ENCODE data around the gene GABRB1. TPM values are rescaled to one million over a fixed set of nuclear protein-coding genes. Genes with fewer than 3 reads are reported as not detected.

GABRB1 gene
- total and polyA plus RNA-seq, 2 donors (not counting 1 experiment from before 2014, with no cell fraction given), result 0.05 to 0.17 TPM

GRCh38 chr4:47120783-47121182 lies 89.4 kb downstream of the GABRB1 start:
- Histone ChIP-seq H3K4me2 (ENCODE audit: extremely low read depth, insufficient read depth, low read length) (no peak overlapping the region), H2AFZ (ENCODE audit: low read length) (no peak overlapping the region), H3K4me1 (ENCODE audit: control insufficient read depth, extremely low read depth, insufficient read depth, low read length) (no peaks in the 10 kb centered on the region), H4K20me1 (ENCODE audit: control insufficient read depth, extremely low read depth, insufficient read depth, low read length) (no peaks in the 10 kb centered on the region), H3K4me3 (replicated peaks in 1 of 4; ENCODE audit: control extremely low read depth in 1 of 4, insufficient read depth in 1 of 4, low read depth in 3 of 4, low read length in 4 of 4) (no peak overlapping the region), H3K79me2 (ENCODE audit: control insufficient read depth, insufficient read depth, low read length) (no peaks in the 10 kb centered on the region), H3K9me3 (ENCODE audit: control insufficient read depth, insufficient read depth, low read depth, low read length) (no peaks in the 10 kb centered on the region), H3K27ac (ENCODE audit: insufficient read depth, low read length) (no peak overlapping the region), H3K27me3 (ENCODE audit: control insufficient read depth, insufficient read depth, low read length) (no peaks in the 10 kb centered on the region), H3K36me3 (ENCODE audit: control insufficient read depth, insufficient read depth, low read length) (no peaks in the 10 kb centered on the region), H3K9ac (ENCODE audit: insufficient read depth, low read length) (no peak overlapping the region)
- DNase-seq (ENCODE audit: low read depth in 2 of 2), result no peak
- no peak for TF ChIP-seq CTCF (conservative IDR thresholded peaks at IDR 0.05 in 1 of 2, IDR thresholded peaks at IDR 0.05 in 1 of 2; ENCODE audit: low read depth in 1 of 2, low read length in 2 of 2)
- TF ChIP-seq EZH2 (IDR thresholded peaks at IDR 0.05; ENCODE audit: low read length, missing control alignments), result no peak

DNA sequence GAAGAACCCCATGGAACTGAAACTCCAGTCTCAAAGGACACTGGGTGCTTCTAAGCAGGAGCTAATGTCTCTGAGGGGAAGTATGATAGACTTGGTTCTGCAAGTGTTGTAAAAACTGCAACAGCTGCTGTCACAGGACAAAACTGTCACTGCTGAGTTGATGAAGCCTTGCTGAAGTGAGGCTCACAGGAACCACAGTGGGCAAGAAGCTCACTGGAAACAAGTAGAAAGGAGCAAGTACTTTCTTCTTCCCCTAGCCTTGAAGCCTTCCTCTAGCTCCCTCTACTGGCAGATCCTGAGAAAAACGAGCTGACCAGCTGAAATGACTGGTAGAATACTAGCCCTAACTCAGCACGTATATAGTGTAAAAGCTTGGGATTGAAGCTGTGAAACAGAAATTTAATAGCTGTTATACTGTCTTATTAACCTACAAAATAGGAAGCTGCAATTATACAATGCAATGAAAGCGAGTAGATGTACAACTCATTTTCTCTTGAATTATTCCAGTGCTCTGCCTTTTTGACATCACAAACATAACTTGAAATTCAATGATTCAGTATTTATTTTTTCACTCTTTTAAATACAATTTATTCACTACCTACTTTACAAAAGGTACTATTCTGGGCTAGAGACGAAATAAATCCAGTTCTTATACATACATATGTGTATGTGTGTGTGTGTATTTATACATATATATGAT lies 91.4 kb downstream of the GABRB1 start:
- no peak overlapping the region for H3K4me2 ChIP-seq (ENCODE audit: extremely low read depth, insufficient read depth, low read length)
- TF ChIP-seq EZH2 (IDR thresholded peaks at IDR 0.05; ENCODE audit: low read length, missing control alignments) (no peak), CTCF (conservative IDR thresholded peaks at IDR 0.05 in 1 of 2, IDR thresholded peaks at IDR 0.05 in 1 of 2; ENCODE audit: low read depth in 1 of 2, low read length in 2 of 2) (peak; percentile 96)
- H3K27ac ChIP-seq (ENCODE audit: insufficient read depth, low read length), result no peak overlapping the region
- no peaks in the 10 kb centered on the region for H3K27me3 ChIP-seq (ENCODE audit: control insufficient read depth, insufficient read depth, low read length)
- no peaks in the 10 kb centered on the region for H3K36me3 ChIP-seq (ENCODE audit: control insufficient read depth, insufficient read depth, low read length)
- H3K9me3 ChIP-seq (ENCODE audit: control insufficient read depth, insufficient read depth, low read depth, low read length), result no peaks in the 10 kb centered on the region
- H4K20me1 ChIP-seq (ENCODE audit: control insufficient read depth, extremely low read depth, insufficient read depth, low read length), result no peaks in the 10 kb centered on the region
- peak; percentile 70 to 85 for DNase-seq (ENCODE audit: low read depth in 2 of 2)
- H3K9ac ChIP-seq (ENCODE audit: insufficient read depth, low read length), result no peak overlapping the region
- H2AFZ ChIP-seq (ENCODE audit: low read length), result no peak overlapping the region
- no peaks in the 10 kb centered on the region for H3K4me1 ChIP-seq (ENCODE audit: control insufficient read depth, extremely low read depth, insufficient read depth, low read length)
- no peak overlapping the region for H3K4me3 ChIP-seq (replicated peaks in 1 of 4; ENCODE audit: control extremely low read depth in 1 of 4, insufficient read depth in 1 of 4, low read depth in 3 of 4, low read length in 4 of 4)
- H3K79me2 ChIP-seq (ENCODE audit: control insufficient read depth, insufficient read depth, low read length), result no peaks in the 10 kb centered on the region

- Histone ChIP-seq H3K9me3 (ENCODE audit: control insufficient read depth, insufficient read depth, low read depth, low read length) (no peaks in the 10 kb centered on the region), H3K9ac (ENCODE audit: insufficient read depth, low read length) (no peak overlapping the region), H3K27me3 (ENCODE audit: control insufficient read depth, insufficient read depth, low read length) (no peaks in the 10 kb centered on the region), H3K4me2 (ENCODE audit: extremely low read depth, insufficient read depth, low read length) (no peak overlapping the region), H3K27ac (ENCODE audit: insufficient read depth, low read length) (no peak overlapping the region), H3K4me3 (replicated peaks in 1 of 4; ENCODE audit: control extremely low read depth in 1 of 4, insufficient read depth in 1 of 4, low read depth in 3 of 4, low read length in 4 of 4) (no peak overlapping the region), H3K79me2 (ENCODE audit: control insufficient read depth, insufficient read depth, low read length) (no peaks in the 10 kb centered on the region), H3K36me3 (ENCODE audit: control insufficient read depth, insufficient read depth, low read length) (no peaks in the 10 kb centered on the region), H2AFZ (ENCODE audit: low read length) (no peak overlapping the region), H4K20me1 (ENCODE audit: control insufficient read depth, extremely low read depth, insufficient read depth, low read length) (no peaks in the 10 kb centered on the region), H3K4me1 (ENCODE audit: control insufficient read depth, extremely low read depth, insufficient read depth, low read length) (no peaks in the 10 kb centered on the region)
- no peak for TF ChIP-seq EZH2 (IDR thresholded peaks at IDR 0.05; ENCODE audit: low read length, missing control alignments)
- TF ChIP-seq CTCF (conservative IDR thresholded peaks at IDR 0.05 in 1 of 2, IDR thresholded peaks at IDR 0.05 in 1 of 2; ENCODE audit: low read depth in 1 of 2, low read length in 2 of 2), result no peak
- DNase-seq (ENCODE audit: low read depth in 2 of 2), result no peak
These were observed 97.6 kb downstream of the GABRB1 start for GRCh38 chr4:47128991-47129390.

Measured in fibroblast of lung (primary cell).